Endometrial microvascular endothelial cells (primary cell): ENCODE results near the gene MAPK11. TPM values are rescaled to one million over a fixed set of nuclear protein-coding genes. Genes with fewer than 3 reads are reported as not detected.

ENCODE experiments used
- in situ Hi-C: cut with HindIII; loops from 2 replicates; pipeline ENCODE4 v1.10.0; 2017; ENCODE audit warnings: low sequenced_read_pairs, low pct_unique_long_range_greater_than_20kb; ENCODE audit errors: inconsistent ontology term
- total RNA-seq: library from RNA; depleted of rRNA; stranded (reverse); fragments of >200 nt; gene quantifications from one replicate; pipeline ENCODE4 v1.2.3, GENCODE V29; 2015; ENCODE audit errors: inconsistent ontology term

Gene MAPK11
- total RNA-seq, 1 donor from 2014 or later: 26.9 TPM

DNA sequence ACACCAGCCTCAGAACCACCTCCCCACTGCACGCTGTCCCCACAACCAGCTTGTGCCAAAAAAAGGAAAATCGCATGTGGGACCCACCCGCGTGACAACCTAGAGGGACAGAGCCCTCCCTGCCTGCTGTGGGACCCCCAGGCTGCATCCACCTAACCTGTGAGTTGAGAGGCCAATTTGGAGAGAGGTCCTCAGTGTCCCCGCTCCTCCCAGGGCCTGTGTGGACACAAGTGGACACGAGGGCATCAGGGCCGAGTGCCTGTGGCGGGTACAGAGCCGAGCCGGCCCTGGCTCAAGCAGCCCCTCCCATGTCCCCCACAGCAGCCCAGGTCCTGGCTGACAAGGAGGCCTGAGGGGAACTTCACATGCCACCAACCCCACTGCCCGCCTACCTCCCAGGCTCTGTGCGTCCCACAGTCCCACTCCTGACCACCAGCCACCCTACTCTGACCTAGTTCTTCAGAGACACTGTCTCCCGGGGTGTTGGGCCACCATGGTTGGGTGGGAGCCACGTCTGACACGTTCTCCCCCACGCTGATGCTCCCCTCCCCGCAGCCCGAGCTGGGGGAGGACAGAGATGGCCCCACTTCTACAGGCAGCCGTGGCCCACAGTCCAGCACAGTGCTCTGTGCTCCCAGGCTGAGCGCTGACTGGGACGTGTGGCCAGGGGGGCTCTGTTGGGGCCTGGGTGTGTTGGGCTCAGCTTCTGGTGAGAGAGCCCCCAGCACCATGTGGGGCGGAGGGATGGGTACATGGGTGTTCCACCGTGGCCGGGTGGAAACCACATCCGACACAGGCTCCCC is 50.2 kb downstream of the MAPK11 start:
- in situ Hi-C loops: no loop called here

- in situ Hi-C loops: no loop called here
Measured at GRCh38 chr22:50218996-50219727, 51.0 kb downstream of the MAPK11 start.

GRCh38 chr22:50218153-50218995 is 51.8 kb downstream of the MAPK11 start:
- in situ Hi-C loops: no loop called here

- in situ Hi-C loops: no loop called here
Measured at GRCh38 chr22:50217543-50218152, 52.5 kb downstream of the MAPK11 start.

DNA sequence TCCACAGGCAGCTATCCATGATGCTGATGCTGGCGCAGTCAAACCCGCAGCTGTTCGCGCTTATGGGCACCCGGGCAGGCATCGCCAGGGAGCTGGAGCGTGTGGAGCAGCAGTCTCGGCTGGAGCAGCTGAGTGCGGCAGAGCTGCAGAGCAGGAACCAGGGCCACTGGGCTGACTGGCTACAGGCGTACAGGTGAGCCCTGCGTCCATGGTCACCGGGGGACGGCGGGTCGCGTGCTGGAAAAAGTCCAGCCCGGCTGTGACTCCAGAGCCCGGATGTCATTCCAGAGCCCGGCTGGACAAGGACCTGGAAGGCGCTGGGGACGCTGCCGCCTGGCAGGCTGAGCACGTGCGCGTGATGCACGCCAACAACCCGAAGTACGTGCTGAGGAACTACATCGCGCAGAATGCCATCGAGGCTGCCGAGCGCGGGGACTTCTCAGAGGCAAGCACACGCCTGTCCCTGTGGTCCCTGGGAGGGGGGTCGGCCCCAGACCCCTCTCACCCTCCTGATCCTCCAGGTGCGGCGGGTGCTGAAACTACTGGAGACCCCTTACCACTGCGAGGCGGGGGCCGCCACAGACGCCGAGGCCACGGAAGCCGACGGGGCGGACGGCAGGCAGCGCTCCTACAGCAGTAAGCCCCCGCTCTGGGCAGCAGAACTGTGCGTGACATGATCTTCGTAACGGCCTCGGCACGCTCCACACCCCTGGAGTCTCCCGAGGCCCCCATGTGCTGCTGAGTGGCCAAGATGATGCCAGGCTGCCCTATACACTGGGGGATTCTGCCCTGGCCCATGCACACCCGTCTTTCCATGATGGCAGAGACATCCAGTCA is 53.3 kb downstream of the MAPK11 start:
- in situ Hi-C loops: no loop called here

DNA sequence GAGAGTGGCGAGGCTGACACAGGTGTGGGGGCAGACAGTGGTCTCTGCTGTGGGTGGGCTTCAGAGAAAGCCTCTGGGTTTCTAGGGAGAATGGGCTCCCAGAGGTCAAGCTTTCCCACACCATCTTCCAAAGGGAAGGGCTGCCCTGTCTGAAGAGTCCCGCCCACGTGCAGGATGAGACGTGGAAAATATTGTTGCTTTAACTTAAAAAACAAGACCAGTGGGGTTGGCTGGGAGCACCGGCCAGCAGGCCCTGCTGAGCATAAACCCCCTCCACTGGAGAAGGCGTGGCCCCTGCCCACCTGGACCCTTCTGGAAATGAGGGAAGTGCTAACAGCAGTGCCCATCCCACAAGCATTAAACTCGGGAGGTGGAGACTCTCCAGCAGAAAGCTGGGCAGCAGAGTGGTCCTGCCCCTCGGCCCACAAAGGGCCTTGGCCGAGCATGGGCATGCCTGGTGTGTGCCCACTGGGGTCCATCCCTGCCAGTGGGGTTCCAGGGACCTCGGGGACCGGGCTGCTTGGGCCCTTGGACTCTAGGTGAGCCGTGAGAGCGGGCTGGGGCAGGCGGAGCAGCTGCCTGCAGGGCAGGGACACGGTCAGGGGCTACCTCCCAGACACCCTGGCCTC is 54.0 kb downstream of the MAPK11 start:
- in situ Hi-C loops: no loop called here

DNA sequence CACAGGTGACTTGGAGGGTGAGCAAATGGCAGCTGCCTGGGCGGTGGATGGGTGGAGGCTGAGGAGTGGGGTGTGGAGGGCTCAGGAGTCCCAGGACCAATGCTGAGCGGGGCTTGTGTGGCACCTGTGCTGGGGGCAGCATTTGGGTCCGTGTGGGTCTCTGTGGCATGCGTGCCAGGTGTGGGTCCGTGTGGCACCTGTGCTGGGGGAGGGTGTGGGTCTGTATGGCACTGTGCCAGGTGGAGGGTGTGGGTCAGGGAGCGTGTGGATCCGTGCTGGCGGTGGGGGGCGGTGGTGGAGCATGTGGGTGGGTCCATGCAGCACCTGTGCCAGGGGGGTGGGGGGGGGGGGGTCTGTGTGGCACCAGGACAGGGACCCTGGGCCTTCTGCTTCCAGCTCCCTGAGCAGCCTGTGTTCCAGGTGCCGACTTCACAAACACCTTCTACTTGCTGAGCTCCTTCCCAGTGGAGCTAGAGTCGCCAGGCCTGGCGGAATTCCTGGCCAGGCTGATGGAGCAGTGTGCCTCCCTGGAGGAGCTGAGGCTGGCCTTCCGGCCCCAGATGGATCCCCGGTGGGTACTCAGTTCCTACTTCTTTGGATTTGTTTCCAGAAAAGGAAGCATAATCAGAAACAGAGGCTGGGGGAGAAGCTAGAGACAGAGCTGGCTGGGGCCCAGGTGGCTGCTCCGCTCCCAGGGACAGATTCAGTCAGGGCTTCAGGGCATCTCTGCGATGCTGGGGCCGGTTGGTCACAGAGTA is 54.7 kb downstream of the MAPK11 start:
- in situ Hi-C loops: no loop called here

Other genes with a start within 250 kb of the MAPK11 start
- not detected for gene TTLL8, start 212.1 kb downstream of the MAPK11 start, total RNA-seq
- gene MLC1, start 185.0 kb downstream of the MAPK11 start, total RNA-seq: not detected
- gene MOV10L1, start 180.4 kb downstream of the MAPK11 start, total RNA-seq: 6.1 TPM
- 2.2 TPM for gene PANX2, start 99.6 kb downstream of the MAPK11 start, total RNA-seq
- gene TRABD, start 84.5 kb downstream of the MAPK11 start, total RNA-seq: 39.3 TPM
- gene SELENOO, start 69.4 kb downstream of the MAPK11 start, total RNA-seq: 29.7 TPM
- 33.2 TPM for gene TUBGCP6, start 25.4 kb downstream of the MAPK11 start, total RNA-seq
- gene HDAC10, start 19.1 kb downstream of the MAPK11 start, total RNA-seq: 31.3 TPM
- 50.4 TPM for gene MAPK12, start 8.7 kb downstream of the MAPK11 start, total RNA-seq
- 37.7 TPM for gene PLXNB2, start 37.3 kb upstream of the MAPK11 start, total RNA-seq
- 1.2 TPM for gene DENND6B, start 56.6 kb upstream of the MAPK11 start, total RNA-seq
- 35.0 TPM for gene PPP6R2, start 72.9 kb upstream of the MAPK11 start, total RNA-seq
- 53.1 TPM for gene SBF1, start 204.7 kb upstream of the MAPK11 start, total RNA-seq
- under 0.01 TPM for gene ADM2, start 211.2 kb upstream of the MAPK11 start, total RNA-seq
- gene MIOX, start 216.5 kb upstream of the MAPK11 start, total RNA-seq: not detected
- 73.8 TPM for gene LMF2, start 237.3 kb upstream of the MAPK11 start, total RNA-seq
- 53.9 TPM for gene NCAPH2, start 237.8 kb upstream of the MAPK11 start, total RNA-seq